SJSA1 (cell line): ENCODE data around the gene PTCD2. TPM values are rescaled to one million over a fixed set of nuclear protein-coding genes. Genes with fewer than 3 reads are reported as not detected.
A peak's percentile ranks its signal among the peaks of the same experiment; 100 is the strongest.
"Not testable (repeated sequence)": the region's sequence is repeated elsewhere in the genome, so short reads cannot be mapped to it uniquely, and the experiment has no call there.

Experiments
- DNase-seq, 2 experiments: peaks; one replicate each; pipeline ENCODE4 v3.0.0-alpha.2; 2015 to 2020; ENCODE audit warnings: low spot score in 2 of 2, low read depth in 1 of 2
- H3K27ac ChIP-seq: fragments of 250-450 bp; sonication (Bioruptor Pico); 2 replicates; pipeline ENCODE4 v1.5.1; 2020; ENCODE audit warnings: mild to moderate bottlenecking, moderate library complexity
- H3K27me3 ChIP-seq: fragments of 250-450 bp; sonication (Bioruptor Pico); replicated peaks from 2 replicates; pipeline ENCODE4 v1.5.1; 2020; ENCODE audit warnings: mild to moderate bottlenecking, moderate library complexity
- H3K36me3 ChIP-seq: fragments of 250-450 bp; sonication (Bioruptor Pico); 2 replicates; pipeline ENCODE4 v1.5.1; 2020; ENCODE audit warnings: mild to moderate bottlenecking
- H3K4me1 ChIP-seq: fragments of 250-450 bp; sonication (Bioruptor Pico); replicated peaks from 2 replicates; pipeline ENCODE4 v1.6.1; 2021; ENCODE audit warnings: mild to moderate bottlenecking
- H3K4me3 ChIP-seq: fragments of 250-450 bp; sonication (Bioruptor Pico); 2 replicates; pipeline ENCODE4 v1.5.1; 2020; ENCODE audit warnings: mild to moderate bottlenecking
- H3K9me3 ChIP-seq: fragments of 250-450 bp; sonication (Bioruptor Pico); replicated peaks from 2 replicates; pipeline ENCODE4 v1.5.1; 2020; ENCODE audit warnings: mild to moderate bottlenecking
- total RNA-seq: library from RNA; depleted of rRNA; stranded (reverse); fragments of >200 nt; shearing (Covaris generic); gene quantifications from 2 replicates; pipeline ENCODE4 v1.2.3, GENCODE V29; 2014

PTCD2 gene
- total RNA-seq, 1 experiment from 2014 or later: 11.7 TPM

- DNase-seq: no peak
- no peaks in the 10 kb centered on the region for H3K9me3 ChIP-seq
- no peak overlapping the region for H3K4me3 ChIP-seq
- peaks cover 31% of the 10 kb centered on the region for H3K36me3 ChIP-seq
- no peak overlapping the region for H3K27ac ChIP-seq
- peaks cover 35% of the 10 kb centered on the region for H3K4me1 ChIP-seq
- no peaks in the 10 kb centered on the region for H3K27me3 ChIP-seq
These were observed 14.7 kb upstream of the PTCD2 start for GRCh38 chr5:72305194-72306142.

- Histone ChIP-seq H3K27me3 (no peaks in the 10 kb centered on the region), H3K4me1 (peaks cover 22% of the 10 kb centered on the region), H3K9me3 (no peaks in the 10 kb centered on the region), H3K4me3 (peak overlapping the region; percentile 60), H3K36me3 (peaks cover 42% of the 10 kb centered on the region), H3K27ac (peak overlapping the region; percentile 76)
- no peak for DNase-seq
These were observed 12.6 kb upstream of the PTCD2 start for GRCh38 chr5:72307573-72307967.

DNA sequence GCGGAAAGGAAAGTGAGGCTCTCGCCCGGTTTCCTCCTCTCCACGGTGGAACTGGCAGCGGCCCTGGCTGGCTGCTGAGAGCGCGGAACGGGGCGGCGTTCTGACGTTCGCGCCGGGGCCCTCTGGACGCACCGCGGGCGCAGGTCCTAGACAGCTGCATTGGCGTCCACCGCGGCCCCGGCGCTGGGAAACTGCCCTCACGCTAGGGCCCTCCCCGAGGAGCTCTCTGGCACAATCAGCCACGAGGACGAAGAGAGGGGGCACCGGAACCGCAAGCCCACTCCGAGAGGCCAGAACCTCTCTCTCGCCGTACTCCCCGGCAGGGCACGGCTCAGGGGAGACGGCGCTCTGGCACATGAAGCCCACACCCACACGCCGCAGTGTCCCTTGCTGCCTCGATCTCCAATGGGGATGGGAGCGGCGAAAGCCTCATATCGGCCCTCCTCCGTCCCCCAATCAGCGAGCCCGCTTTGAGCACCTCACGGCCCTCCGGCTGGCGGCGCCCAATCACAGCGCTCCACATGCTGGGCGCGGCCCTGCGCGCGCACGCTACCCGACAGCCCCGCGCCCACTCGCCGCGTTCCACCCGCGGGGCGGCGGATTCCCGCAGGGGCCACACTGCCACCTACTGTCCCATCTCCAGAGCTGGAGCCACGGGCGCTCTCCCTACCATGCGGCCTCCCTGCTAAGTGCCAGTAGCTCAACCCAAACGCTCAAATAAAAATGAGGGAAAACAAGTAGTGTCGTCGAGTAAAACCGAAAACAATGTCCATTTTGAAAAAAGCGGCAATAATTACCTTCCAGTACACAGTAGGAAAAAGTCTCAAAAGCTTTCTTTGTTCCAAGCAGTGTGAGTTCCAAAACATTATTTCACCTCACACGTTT is 12.0 kb upstream of the PTCD2 start:
- no peaks in the 10 kb centered on the region for H3K27me3 ChIP-seq
- peak overlapping the region; percentile 60 for H3K4me3 ChIP-seq
- peaks cover 19% of the 10 kb centered on the region for H3K4me1 ChIP-seq
- H3K36me3 ChIP-seq: peaks cover 44% of the 10 kb centered on the region
- peak; percentile 97 for DNase-seq
- H3K27ac ChIP-seq: peak overlapping the region; percentile 76
- no peaks in the 10 kb centered on the region for H3K9me3 ChIP-seq

- Histone ChIP-seq H3K27me3 (no peaks in the 10 kb centered on the region), H3K9me3 (no peaks in the 10 kb centered on the region), H3K36me3 (peaks cover 49% of the 10 kb centered on the region), H3K4me3 (no peak overlapping the region), H3K27ac (no peak overlapping the region), H3K4me1 (peaks cover 19% of the 10 kb centered on the region)
- no peak for DNase-seq
These were observed 11.4 kb upstream of the PTCD2 start for GRCh38 chr5:72308853-72309191.

DNA sequence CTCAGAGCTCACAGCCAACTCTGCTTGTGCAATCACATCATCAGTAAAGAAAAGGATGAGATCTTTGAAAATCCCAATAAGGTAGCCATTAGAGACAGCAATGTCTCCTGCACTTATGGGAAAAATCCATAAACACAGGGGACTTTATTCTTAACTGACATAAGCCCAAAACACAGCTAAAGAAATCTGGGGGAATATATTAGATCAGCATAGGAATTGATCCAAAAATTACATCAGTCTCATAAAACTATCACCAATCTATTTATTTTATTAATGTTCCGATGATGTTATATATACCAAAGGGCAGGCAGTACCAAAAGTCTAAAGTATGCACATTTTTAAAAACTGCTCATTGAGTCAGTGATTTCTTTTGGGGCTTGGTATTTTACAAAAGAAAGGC is 7.0 kb upstream of the PTCD2 start:
- no peak overlapping the region for H3K4me3 ChIP-seq
- no peaks in the 10 kb centered on the region for H3K27me3 ChIP-seq
- H3K27ac ChIP-seq: no peak overlapping the region
- DNase-seq: no peak
- peaks cover 17% of the 10 kb centered on the region for H3K4me1 ChIP-seq
- no peaks in the 10 kb centered on the region for H3K9me3 ChIP-seq
- peaks cover 52% of the 10 kb centered on the region for H3K36me3 ChIP-seq

DNA sequence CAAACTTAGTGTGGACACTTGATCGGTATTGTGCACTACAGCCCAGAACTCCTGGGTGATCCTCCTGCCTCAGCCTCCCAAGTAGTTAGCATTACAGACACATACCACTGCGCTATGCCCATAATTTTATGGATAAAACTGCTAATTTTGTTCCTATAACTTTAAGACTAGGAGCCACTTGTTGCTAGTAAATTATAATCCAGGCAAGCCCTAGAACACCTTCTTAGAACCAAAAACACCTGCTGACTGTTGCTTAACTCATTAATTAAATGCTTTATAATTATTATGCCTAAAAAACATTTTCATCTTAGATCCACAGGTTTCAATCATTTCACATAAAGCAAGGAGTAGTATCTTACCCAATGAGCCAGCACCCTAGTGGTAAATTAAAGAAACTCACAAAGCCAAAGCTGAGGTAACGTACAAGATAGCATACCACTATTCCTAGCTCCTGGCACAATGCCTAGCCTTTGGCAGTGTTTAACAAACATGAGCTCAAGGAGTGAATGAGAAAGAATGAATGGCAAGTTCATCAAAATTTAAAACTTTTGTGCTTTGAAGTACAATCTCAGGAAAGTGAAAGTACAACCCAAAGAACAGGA is 5.5 kb upstream of the PTCD2 start:
- DNase-seq: peak; percentile 40 to 74
- no peaks in the 10 kb centered on the region for H3K27me3 ChIP-seq
- no peaks in the 10 kb centered on the region for H3K9me3 ChIP-seq
- no peak overlapping the region for H3K27ac ChIP-seq
- H3K36me3 ChIP-seq: peaks cover 45% of the 10 kb centered on the region
- peaks cover 18% of the 10 kb centered on the region for H3K4me1 ChIP-seq
- H3K4me3 ChIP-seq: no peak overlapping the region

- peaks cover 11% of the 10 kb centered on the region for H3K36me3 ChIP-seq
- not testable (repeated sequence) for DNase-seq
- peak overlapping the region; percentile 1; the same call in 1 of the 2 replicates for H3K27ac ChIP-seq
These were observed 668 bp upstream of the PTCD2 start for GRCh38 chr5:72319435-72319975.

DNA sequence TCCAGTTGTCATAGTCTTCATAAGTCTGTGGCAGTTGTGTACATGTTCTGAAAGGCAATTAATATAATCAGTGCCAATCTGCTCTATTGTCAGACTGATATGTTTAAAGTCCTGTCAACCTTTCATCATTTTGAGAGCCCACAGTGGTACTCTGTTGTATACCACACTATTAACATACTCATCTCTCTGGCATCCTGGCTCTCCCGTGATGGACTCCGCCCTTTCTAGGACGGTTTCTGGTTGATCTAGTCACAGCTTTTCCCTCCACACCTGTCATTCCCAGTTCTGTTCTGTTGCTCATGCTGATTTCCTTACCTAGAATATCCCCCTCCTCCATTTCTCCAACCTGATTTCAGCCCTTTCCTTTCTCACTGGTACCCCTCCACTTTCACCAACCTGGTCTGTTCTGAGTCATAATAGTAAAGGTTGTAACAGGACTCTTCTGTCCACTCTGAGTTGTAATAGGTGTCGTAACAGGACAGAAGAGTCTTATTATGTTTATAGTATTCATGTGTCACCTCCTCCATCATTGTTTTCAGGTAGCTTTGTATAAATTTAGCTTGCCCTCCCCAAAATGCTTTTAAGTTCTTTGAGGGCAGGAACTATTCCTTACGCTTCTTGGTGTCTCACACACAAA is 4.1 kb downstream of the PTCD2 start:
- no peaks in the 10 kb centered on the region for H3K9me3 ChIP-seq
- H3K36me3 ChIP-seq: peaks cover 37% of the 10 kb centered on the region
- H3K27ac ChIP-seq: no peak overlapping the region
- no peak overlapping the region for H3K4me3 ChIP-seq
- DNase-seq: no peak
- peaks cover 30% of the 10 kb centered on the region for H3K4me1 ChIP-seq
- H3K27me3 ChIP-seq: no peaks in the 10 kb centered on the region

More at GRCh38 chr5:72319435-72319975, 668 bp upstream of the PTCD2 start:
- H3K4me1 ChIP-seq: peaks cover 32% of the 10 kb centered on the region
- not testable (repeated sequence) for H3K9me3 ChIP-seq, H3K27me3 ChIP-seq
- H3K4me3 ChIP-seq: peak overlapping the region; percentile 67

DNA sequence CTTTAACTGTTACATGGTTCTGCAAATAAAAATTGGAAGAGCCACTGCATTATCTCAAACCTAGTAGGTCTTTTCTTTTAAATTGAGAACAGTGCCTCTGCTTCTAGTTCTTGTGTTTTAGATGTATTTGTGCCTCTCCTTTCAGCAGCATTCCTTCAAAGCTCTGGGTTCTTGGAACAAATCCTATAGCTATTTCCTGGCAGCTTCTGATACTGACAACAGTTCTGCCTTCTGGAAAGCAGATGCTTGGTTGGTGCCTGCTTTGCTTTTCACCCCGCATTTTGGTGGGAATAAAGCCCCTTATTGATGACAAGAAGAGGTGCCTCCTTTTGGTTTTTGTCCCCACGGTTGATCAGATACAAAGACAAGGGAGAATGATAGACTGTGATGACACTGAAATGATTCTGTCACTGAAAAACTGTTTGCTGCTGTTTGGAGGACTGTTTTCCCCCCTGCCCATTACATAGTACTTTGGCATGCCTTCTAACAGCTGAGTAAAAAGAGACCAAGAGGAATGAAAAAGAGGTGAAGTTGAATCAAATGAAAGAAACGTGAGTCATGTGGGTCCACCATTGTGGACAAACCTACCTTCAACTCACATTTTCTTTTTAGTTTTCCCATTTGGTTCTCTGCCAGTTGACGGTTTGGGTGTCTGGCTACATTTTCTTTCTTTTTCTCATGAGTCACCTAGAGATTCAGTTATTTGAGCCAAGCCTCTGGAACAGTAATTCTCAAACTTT is 5.6 kb downstream of the PTCD2 start:
- H3K9me3 ChIP-seq: no peaks in the 10 kb centered on the region
- peak overlapping the region; percentile 57 for H3K27ac ChIP-seq
- H3K36me3 ChIP-seq: peaks cover 42% of the 10 kb centered on the region
- H3K27me3 ChIP-seq: no peaks in the 10 kb centered on the region
- peaks cover 29% of the 10 kb centered on the region for H3K4me1 ChIP-seq
- no peak overlapping the region for H3K4me3 ChIP-seq
- DNase-seq: peak in 1 of 2 experiments; percentile 60

GRCh38 chr5:72326306-72326649 is 6.1 kb downstream of the PTCD2 start:
- H3K27me3 ChIP-seq: no peaks in the 10 kb centered on the region
- peaks cover 24% of the 10 kb centered on the region for H3K4me1 ChIP-seq
- no peak for DNase-seq
- peak overlapping the region; percentile 57 for H3K27ac ChIP-seq
- peaks cover 48% of the 10 kb centered on the region for H3K36me3 ChIP-seq
- no peaks in the 10 kb centered on the region for H3K9me3 ChIP-seq
- no peak overlapping the region for H3K4me3 ChIP-seq

DNA sequence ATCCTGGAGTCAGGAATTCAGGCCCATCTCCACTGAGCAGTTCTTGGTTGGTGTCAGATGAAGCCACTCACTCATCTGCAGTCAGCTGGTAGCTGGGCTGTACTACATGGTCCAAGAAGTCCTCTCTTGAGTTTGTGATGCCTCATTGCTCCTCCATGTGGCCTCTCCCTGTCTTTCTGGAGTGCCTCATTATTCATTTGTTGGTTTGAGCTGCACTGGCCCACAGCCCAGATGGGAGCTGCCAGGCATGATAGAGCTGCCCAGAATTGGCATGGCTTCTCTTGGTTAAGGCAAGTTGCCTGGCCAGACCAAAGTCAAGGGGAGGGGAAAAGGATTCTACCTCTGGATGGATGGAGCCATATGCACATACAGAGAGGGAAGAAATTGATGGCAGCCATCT is 8.0 kb downstream of the PTCD2 start:
- Histone ChIP-seq H3K4me3 (no peak overlapping the region), H3K9me3 (no peaks in the 10 kb centered on the region), H3K36me3 (peaks cover 53% of the 10 kb centered on the region), H3K27me3 (no peaks in the 10 kb centered on the region), H3K4me1 (peaks cover 23% of the 10 kb centered on the region), H3K27ac (no peak overlapping the region)
- DNase-seq: no peak

DNA sequence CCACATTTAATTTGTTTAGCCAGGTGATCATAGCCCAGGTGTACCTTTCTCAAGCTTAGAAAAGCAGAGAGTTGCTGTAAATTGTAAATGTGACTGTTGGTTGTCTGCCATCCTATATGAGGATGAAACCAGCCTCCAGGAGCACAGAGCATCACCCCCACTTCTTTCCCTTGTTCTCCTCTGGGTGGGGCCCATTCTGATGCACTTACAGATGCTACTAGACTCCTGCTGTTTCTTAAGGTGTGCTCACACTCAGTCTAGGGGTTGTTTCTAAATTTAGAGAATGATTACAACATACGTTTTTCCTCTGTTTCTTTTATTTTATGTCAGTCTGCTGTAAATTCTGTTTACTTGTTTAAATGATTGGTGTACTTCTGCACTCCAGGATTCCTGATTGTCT is 10.5 kb downstream of the PTCD2 start:
- Histone ChIP-seq H3K36me3 (peaks cover 51% of the 10 kb centered on the region), H3K27me3 (no peaks in the 10 kb centered on the region), H3K4me1 (peaks cover 11% of the 10 kb centered on the region), H3K27ac (no peak overlapping the region), H3K9me3 (no peaks in the 10 kb centered on the region), H3K4me3 (no peak overlapping the region)
- DNase-seq: no peak
